ENCODE measurements around the gene TOGARAM2.
A peak's percentile ranks its signal among the peaks of the same experiment; 100 is the strongest.

Gene TOGARAM2

DNA sequence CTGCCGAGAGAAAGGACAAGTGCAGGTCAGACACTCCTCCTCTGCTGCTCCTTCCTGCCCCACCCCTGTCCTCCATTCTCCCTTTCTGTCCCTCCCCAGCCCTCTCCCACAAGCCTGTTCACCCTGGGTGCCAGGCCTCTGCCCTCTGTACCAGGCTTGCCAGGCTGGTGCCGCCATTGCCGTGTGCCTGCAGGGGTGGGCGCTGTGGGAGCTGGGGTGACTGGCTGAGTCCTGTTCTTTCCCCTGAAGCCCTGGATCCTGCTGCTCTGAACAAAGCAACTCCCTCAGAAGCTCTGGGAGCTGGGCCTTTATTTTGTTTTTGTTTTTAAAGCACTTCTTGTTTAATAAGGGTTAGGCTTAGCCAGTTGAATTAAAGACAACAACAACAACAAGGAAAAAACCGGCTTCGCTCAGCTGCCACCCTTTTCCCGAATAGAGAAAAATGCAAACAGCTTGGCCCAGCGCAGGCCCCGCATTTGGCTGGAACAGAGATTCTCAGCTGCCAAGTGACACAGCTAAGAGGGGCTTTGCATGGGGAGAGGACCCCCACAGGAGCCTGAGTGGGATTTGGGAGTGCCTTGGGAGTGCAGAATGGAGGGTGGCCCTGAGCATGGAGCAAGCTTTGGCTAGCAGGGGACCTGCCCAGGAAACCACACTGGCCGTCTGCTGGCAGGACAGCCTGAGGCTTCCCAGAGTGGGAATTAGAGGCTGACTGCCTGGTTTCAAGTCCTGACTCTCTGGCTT is 84.1 kb downstream of the TOGARAM2 start:
- DNase-seq (ENCODE audit: insufficient read length, low spot score) (no peak), FAIRE-seq (no peak)
- TF ChIP-seq PAX5 (IDR thresholded peaks at IDR 0.05; ENCODE audit: insufficient read depth, low read length, severe bottlenecking) (no peak), POU2F2 (IDR thresholded peaks at IDR 0.05; ENCODE audit: low read depth, low read length) (no peak), TAF1 (IDR thresholded peaks at IDR 0.05; ENCODE audit: low read depth, low read length) (no peak), POLR2AphosphoS5 (IDR thresholded peaks at IDR 0.05; ENCODE audit: low read depth, low read length) (no peak), SPI1 (IDR thresholded peaks at IDR 0.05; ENCODE audit: low read depth, low read length) (no peak), POLR2A (IDR thresholded peaks at IDR 0.05; ENCODE audit: low read depth, low read length) (no peak)

DNA sequence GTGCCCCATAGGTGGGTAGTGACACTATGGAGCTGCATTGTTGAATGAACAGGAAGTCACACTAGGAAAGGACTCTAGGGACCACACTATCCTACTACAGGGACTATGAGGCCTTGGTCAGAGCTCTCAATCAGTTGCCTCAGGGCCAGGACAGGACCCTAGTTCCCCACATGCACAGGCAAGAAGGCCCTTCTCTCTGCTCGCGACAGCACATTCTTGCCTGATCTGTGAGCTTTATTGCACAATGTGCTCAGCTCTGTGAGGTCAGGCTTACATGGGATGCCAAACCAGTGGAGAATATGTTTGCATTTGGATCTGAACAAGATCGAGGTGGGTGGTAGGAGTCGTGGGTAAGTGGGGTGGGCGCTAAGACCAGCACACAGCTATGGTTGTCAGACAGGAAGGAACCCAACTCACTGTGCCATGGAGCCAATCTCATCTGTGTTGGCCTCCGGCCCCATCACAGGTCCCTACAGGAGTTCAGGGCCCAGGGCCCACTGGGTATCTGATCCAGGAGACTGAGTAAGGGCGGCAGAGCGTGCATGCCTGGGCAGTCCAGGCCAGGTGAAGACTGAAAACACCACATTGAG is 85.3 kb downstream of the TOGARAM2 start:
- TF ChIP-seq POLR2A (IDR thresholded peaks at IDR 0.05; ENCODE audit: low read depth, low read length) (no peak), POLR2AphosphoS5 (IDR thresholded peaks at IDR 0.05; ENCODE audit: low read depth, low read length) (no peak), POU2F2 (IDR thresholded peaks at IDR 0.05; ENCODE audit: low read depth, low read length) (no peak), PAX5 (IDR thresholded peaks at IDR 0.05; ENCODE audit: insufficient read depth, low read length, severe bottlenecking) (no peak), TAF1 (IDR thresholded peaks at IDR 0.05; ENCODE audit: low read depth, low read length) (no peak), SPI1 (IDR thresholded peaks at IDR 0.05; ENCODE audit: low read depth, low read length) (no peak)
- FAIRE-seq (no peak), DNase-seq (ENCODE audit: insufficient read length, low spot score) (no peak)

DNA sequence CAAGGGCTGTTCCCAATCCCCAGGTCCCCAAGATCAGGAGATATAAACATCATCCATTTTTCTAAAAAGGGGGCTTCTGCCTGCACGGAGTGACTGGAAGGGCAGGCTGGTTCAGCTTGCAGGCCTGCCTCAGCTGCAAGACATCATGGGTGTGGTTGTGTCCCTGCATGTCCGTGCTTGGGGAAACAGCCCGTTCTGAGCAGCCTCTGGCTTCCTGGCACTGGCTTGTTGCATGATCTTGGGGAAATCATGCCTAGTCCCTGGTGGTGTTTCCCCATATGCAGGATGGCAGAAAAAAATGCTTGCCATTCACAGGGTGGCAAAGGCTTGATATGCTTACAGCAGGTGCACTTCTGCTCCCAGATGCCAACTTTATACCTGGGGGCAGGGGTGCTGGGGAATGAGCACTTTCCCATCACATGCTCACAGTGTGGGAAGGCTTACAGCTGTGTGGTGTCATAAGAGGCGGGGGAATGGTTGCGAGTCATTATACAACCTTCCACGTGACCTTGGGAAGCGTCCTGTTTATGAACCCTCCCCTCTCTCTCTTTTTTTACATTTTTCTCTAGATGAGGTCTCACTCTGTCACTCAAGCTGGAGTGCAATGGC is 86.0 kb downstream of the TOGARAM2 start:
- TF ChIP-seq POLR2A (IDR thresholded peaks at IDR 0.05; ENCODE audit: low read depth, low read length) (no peak), POU2F2 (IDR thresholded peaks at IDR 0.05; ENCODE audit: low read depth, low read length) (no peak), SPI1 (IDR thresholded peaks at IDR 0.05; ENCODE audit: low read depth, low read length) (no peak), POLR2AphosphoS5 (IDR thresholded peaks at IDR 0.05; ENCODE audit: low read depth, low read length) (no peak), TAF1 (IDR thresholded peaks at IDR 0.05; ENCODE audit: low read depth, low read length) (no peak), PAX5 (IDR thresholded peaks at IDR 0.05; ENCODE audit: insufficient read depth, low read length, severe bottlenecking) (no peak)
- DNase-seq (ENCODE audit: insufficient read length, low spot score) (no peak), FAIRE-seq (peak; percentile 23)

DNA sequence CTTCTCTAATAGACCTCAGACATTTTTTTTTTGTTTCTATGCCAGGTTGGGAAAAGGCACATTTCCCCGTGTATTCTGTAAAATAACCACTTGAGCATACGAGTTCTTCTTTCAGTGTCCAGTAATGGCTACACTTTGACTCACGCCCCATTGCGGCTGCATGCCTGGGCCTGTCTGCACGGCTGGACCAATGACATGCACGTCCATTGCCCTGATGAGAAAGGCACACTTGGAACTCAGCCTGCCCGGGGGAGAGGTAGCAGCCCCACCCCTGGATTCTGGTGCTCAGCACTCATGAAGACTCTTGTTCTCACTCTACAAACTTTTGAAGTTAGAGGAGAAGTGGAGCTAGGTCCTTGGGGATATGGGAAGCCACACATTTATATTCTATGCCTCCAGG is 87.4 kb downstream of the TOGARAM2 start:
- DNase-seq (ENCODE audit: insufficient read length, low spot score) (no peak), FAIRE-seq (no peak)

DNA sequence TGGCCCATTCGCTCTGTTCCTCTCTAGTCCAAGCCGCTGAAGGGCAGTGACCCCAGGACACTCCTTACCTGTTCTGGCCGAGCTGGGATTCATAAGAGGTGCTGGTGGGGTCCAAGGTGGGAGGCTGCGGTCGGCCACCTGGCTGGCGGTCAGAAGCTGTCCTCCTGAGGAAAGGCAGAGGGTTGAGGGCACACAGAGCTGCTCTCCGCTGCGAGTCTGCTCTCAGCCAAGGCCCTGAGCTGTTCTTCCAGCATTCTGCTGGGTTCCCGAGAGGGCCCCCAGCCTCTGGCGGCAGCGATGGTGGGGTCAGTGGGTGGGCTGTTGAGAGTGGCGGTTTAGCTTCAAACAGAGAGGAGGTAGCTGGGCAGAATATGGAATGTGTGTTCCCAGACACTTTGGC is 89.4 kb downstream of the TOGARAM2 start:
- TF ChIP-seq SPI1 (IDR thresholded peaks at IDR 0.05; ENCODE audit: low read depth, low read length) (no peak), POLR2AphosphoS5 (IDR thresholded peaks at IDR 0.05; ENCODE audit: low read depth, low read length) (no peak), POU2F2 (IDR thresholded peaks at IDR 0.05; ENCODE audit: low read depth, low read length) (no peak), PAX5 (IDR thresholded peaks at IDR 0.05; ENCODE audit: insufficient read depth, low read length, severe bottlenecking) (no peak), POLR2A (IDR thresholded peaks at IDR 0.05; ENCODE audit: low read depth, low read length) (no peak), TAF1 (IDR thresholded peaks at IDR 0.05; ENCODE audit: low read depth, low read length) (no peak)
- no peak for FAIRE-seq
- DNase-seq (ENCODE audit: insufficient read length, low spot score) = no peak

More for the DNA sequence above, 87.4 kb downstream of the TOGARAM2 start:
- TF ChIP-seq POLR2A (IDR thresholded peaks at IDR 0.05; ENCODE audit: low read depth, low read length) (no peak), TAF1 (IDR thresholded peaks at IDR 0.05; ENCODE audit: low read depth, low read length) (no peak), POU2F2 (IDR thresholded peaks at IDR 0.05; ENCODE audit: low read depth, low read length) (no peak), SPI1 (IDR thresholded peaks at IDR 0.05; ENCODE audit: low read depth, low read length) (no peak)

DNA sequence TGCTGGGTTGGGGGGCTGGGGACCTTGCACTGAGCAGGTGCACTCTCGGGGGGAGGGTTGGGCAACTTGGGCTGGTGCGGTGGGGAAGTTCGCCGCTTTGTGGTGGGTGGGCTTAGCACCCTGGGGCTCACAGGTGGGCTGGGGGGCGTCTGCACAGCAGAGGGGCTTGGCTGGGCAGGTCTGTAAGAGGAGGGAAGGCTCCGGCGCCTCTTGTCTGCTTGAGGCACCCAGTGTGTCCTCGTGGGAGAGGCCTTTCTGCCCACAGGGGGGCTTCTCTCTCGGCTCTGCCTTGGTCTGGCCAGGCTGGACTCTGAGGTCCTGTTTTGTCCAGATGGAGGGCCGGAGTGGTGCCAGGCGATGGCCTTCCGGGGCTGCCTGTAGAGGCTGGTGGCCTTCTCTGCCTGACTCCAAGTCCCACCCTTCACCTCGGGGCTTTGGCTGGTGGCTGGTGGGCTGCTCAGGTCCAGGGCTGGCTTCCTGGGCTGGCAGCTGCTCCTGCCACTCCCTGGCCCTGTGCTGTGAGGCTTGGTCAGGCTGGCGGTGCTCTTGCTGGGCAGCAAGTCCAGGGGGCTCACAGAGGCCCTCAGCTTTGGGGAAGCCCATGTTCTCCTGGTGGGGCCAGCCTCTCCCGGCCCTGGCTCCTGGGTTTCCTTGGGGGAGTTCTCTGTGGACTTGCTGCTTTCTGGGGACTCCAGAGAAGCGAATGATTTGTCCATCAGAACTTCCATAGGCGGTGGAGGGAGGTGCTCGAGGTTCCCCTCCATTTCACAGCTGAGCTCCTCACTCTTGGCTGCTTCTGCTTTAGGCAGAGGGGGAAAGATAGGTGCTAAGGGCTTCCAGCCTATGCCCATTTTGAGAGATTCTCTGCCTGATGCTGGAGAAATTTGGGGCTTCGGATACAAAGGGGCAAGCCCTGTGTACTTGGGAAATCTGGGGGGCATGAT is 90.2 kb downstream of the TOGARAM2 start:
- TF ChIP-seq PAX5 (IDR thresholded peaks at IDR 0.05; ENCODE audit: insufficient read depth, low read length, severe bottlenecking) (no peak), POU2F2 (IDR thresholded peaks at IDR 0.05; ENCODE audit: low read depth, low read length) (no peak), POLR2A (IDR thresholded peaks at IDR 0.05; ENCODE audit: low read depth, low read length) (no peak), POLR2AphosphoS5 (IDR thresholded peaks at IDR 0.05; ENCODE audit: low read depth, low read length) (no peak), TAF1 (IDR thresholded peaks at IDR 0.05; ENCODE audit: low read depth, low read length) (no peak), SPI1 (IDR thresholded peaks at IDR 0.05; ENCODE audit: low read depth, low read length) (no peak)
- FAIRE-seq (no peak), DNase-seq (ENCODE audit: insufficient read length, low spot score) (no peak)

DNA sequence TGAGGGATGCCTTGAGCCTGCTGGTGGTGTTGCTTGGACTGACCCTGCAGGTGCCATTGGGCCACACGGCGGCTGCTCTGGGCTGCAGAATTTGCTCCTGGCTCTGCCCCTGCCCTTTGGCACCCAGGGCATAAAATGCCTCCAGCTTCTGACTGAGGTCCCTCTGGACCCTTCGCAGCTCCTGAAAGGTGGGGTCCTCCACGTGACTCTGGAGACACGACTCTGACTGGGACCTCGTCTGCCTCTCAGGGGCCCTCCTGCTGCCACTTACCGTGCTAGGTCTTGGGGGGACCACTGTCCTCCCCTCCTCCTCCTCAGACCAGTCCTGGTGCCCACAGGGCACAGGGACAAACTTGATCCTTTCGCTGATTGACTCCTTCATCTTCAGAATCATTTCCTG is 91.2 kb downstream of the TOGARAM2 start:
- no peak for TF ChIP-seq POU2F2 (IDR thresholded peaks at IDR 0.05; ENCODE audit: low read depth, low read length)
- no peak for TF ChIP-seq POLR2AphosphoS5 (IDR thresholded peaks at IDR 0.05; ENCODE audit: low read depth, low read length)
- no peak for TF ChIP-seq SPI1 (IDR thresholded peaks at IDR 0.05; ENCODE audit: low read depth, low read length)
- TF ChIP-seq PAX5 (IDR thresholded peaks at IDR 0.05; ENCODE audit: insufficient read depth, low read length, severe bottlenecking) = no peak
- no peak for TF ChIP-seq POLR2A (IDR thresholded peaks at IDR 0.05; ENCODE audit: low read depth, low read length)
- no peak for FAIRE-seq
- no peak for DNase-seq (ENCODE audit: insufficient read length, low spot score)

DNA sequence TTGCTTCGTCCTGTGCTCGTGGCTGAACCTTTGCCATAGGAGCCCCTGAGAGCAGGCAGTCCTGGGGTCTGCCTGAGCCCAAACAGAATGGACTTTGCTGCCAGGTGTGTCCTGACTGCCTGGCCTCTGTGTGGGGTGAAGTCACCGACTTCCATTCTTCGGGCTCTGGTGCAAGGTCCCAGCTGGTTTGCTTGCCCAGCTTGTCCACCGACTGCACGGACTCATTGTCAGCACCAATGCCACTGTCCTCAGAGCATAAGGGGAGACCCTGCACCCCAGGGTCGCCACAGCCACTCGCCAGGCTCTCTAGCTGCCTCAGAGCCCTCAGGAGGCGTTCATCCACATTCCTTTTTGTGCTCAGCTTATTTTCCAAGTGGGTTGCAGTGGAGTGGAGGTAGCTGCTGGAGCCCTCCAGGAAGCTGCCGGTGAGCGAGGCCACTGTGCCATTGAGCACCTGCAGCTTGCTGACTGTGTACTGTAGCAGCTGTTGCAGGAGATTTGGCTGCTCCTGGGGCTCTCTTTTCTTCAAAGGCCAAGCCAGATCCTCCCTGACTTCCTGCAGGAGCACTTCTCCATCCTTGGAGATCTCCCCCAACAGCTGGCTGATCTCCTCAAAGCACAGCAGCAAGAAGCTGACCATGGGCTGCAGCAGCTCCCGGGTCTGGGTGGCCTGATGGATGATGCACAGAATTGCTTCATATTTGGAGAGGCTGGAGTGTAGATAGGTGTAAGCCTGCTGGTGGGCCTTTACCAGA is 92.0 kb downstream of the TOGARAM2 start:
- FAIRE-seq (no peak), DNase-seq (ENCODE audit: insufficient read length, low spot score) (no peak)
- no peak for TF ChIP-seq POLR2A (IDR thresholded peaks at IDR 0.05; ENCODE audit: low read depth, low read length)
- no peak for TF ChIP-seq POU2F2 (IDR thresholded peaks at IDR 0.05; ENCODE audit: low read depth, low read length)
- no peak for TF ChIP-seq TAF1 (IDR thresholded peaks at IDR 0.05; ENCODE audit: low read depth, low read length)
- TF ChIP-seq POLR2AphosphoS5 (IDR thresholded peaks at IDR 0.05; ENCODE audit: low read depth, low read length) = no peak
- no peak for TF ChIP-seq SPI1 (IDR thresholded peaks at IDR 0.05; ENCODE audit: low read depth, low read length)
- TF ChIP-seq PAX5 (IDR thresholded peaks at IDR 0.05; ENCODE audit: insufficient read depth, low read length, severe bottlenecking) = no peak

Data from GM12891 (cell line).